ENCODE data around the gene DHRSX.
"Not testable (repeated sequence)": the region's sequence is repeated elsewhere in the genome, so short reads cannot be mapped to it uniquely, and the experiment has no call there.

Gene DHRSX

GRCh38 chrX:2521092-2521926, 20.5 kb upstream of the DHRSX start:
- FAIRE-seq (peak; percentile 93), DNase-seq (ENCODE audit: extremely low spot score, insufficient read length, low read depth) (no peak)

- no peak for DNase-seq (ENCODE audit: extremely low spot score, insufficient read length, low read depth)
Measured at GRCh38 chrX:2520539-2520938, 19.8 kb upstream of the DHRSX start.

GRCh38 chrX:2519638-2520037, 18.9 kb upstream of the DHRSX start:
- DNase-seq (ENCODE audit: extremely low spot score, insufficient read length, low read depth); FAIRE-seq: not testable (repeated sequence)

More at GRCh38 chrX:2520539-2520938, 19.8 kb upstream of the DHRSX start:
- no peak for FAIRE-seq

- DNase-seq (ENCODE audit: extremely low spot score, insufficient read length, low read depth): no peak
- FAIRE-seq: peak; percentile 44
Measured at GRCh38 chrX:2517055-2517454, 16.3 kb upstream of the DHRSX start.

GRCh38 chrX:2516623-2517022, 15.8 kb upstream of the DHRSX start:
- DNase-seq (ENCODE audit: extremely low spot score, insufficient read length, low read depth) (no peak), FAIRE-seq (peak; percentile 95)

- DNase-seq (ENCODE audit: extremely low spot score, insufficient read length, low read depth): no peak
- peak; percentile 72 for FAIRE-seq
Measured at GRCh38 chrX:2514131-2514530, 13.4 kb upstream of the DHRSX start.

DNA sequence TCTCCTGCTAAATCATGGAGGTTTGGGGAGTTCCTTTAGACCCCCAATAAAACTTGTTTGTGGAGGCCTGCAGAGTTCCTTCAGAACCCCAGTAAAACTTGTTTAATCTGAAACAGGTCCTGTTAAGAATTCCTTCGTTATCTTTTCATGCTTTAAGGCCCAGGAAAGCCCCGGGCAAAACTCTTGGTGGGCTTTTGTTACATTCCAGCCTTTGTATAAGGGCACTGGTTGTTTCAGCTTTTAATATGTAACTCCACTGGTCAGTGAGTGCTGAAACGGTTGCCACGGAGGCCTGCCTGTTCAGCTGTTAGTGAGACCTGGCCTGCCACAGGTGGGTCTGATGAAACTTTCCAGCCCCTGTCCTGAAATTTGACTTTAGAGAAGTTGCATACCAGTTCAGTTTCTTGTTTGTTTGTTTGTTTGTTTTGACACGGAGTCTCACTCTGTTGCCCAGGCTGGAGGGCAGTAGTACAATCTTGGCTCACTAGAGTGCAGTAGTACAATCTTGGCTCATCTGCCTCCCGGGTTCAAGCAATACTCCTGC, 12.4 kb upstream of the DHRSX start:
- DNase-seq (ENCODE audit: extremely low spot score, insufficient read length, low read depth): no peak
- peak; percentile 53 for FAIRE-seq

DNA sequence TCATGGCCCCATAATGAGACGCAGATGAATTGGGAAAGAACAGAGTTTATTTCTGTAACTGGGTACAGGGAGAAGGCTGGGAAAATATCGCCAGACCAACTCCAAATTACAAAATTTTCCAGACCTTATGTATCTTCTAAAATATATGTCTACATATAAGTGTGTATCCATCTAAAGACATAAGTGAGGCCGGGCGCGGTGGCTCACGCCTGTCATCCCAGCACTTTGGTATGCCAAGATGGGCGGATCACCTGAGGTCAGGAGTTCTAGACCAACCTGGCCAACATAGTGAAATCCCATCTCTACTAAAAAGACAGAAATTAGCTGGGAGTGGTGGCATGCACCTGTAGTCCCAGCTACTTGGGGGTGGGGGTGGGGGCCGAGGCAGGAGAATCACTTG, 11.7 kb upstream of the DHRSX start:
- FAIRE-seq (no peak), DNase-seq (ENCODE audit: extremely low spot score, insufficient read length, low read depth) (no peak)

DNA sequence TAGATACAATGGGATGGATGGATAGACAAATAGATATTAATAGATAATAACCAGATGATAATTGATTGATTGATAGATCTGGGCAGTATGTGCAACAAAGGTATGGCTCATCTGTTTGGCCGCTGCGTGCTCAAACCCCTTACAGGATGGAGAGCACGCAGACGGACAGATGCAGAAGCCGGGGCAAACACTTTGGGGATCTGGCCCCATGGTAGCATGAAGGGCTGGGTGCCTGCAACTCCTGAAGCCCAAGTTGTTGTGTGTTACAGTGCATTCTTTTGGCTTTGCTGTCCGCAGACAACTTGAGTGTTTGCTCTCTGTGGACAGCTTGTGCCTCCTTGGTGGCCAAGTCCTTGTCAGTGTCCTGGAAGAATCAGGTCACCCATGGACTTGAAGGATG, 10.6 kb upstream of the DHRSX start:
- FAIRE-seq: no peak
- no peak for DNase-seq (ENCODE audit: extremely low spot score, insufficient read length, low read depth)

- DNase-seq (ENCODE audit: extremely low spot score, insufficient read length, low read depth): no peak
- FAIRE-seq: no peak
Measured at GRCh38 chrX:2508648-2509335, 8.0 kb upstream of the DHRSX start.

DNA sequence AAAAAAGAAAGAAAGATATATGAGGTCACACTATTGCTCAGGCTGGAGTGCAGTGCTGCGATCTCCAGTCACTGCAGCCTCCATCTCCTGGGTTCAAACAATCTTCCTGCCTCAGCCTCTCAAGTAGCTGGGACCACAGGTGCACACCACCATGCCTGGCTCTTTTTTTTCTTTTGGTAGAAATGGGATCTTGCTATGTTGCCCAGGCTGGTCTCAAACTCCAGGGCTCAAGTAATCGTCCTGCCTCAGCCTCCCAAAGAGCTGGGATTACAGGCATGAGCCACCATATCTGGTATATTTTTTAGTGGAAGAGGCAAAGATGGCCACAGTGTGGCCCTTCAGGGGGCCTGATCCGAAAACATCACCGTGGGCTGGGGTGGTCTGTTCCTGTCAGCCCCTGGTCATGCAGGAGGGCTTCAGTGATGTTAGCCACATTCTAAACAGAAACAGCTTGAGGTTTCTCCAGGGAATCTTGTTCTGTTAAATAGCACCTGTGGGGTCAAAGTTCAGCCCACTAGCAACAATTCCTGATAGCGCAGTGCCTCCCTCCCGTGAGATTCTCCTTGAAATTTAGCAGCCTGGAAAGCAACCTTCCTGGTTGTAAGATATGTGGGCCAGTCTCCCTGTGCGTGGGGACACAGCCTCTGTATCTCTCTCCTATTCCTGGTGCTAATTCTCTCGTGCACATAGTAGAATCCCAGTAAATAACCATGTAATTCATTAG, 7.3 kb upstream of the DHRSX start:
- no peak for FAIRE-seq

DNA sequence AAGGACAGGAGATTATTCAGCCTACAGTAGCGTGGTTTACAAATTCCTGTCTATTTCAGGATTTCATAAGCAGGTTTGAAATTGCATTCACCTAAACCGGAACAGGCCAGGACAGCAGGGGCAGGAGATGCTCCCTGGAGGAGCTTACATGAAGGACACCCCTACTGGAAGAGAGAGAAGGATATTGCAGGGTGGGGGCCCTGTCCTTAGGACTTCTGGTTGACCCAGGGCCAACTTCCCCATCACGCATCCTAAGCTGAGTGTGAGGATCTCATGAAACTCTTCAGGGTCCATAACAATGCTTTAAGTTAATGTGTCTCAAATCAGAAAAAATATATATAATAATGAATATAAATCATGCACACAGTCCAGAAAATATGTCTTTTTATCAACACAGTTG, 6.4 kb upstream of the DHRSX start:
- DNase-seq (ENCODE audit: extremely low spot score, insufficient read length, low read depth): no peak
- FAIRE-seq: no peak

More for the DNA sequence above, 7.3 kb upstream of the DHRSX start:
- no peak for DNase-seq (ENCODE audit: extremely low spot score, insufficient read length, low read depth)

- DNase-seq (ENCODE audit: extremely low spot score, insufficient read length, low read depth); FAIRE-seq: not testable (repeated sequence)
Measured at GRCh38 chrX:2505341-2505740, 4.6 kb upstream of the DHRSX start.

DNA sequence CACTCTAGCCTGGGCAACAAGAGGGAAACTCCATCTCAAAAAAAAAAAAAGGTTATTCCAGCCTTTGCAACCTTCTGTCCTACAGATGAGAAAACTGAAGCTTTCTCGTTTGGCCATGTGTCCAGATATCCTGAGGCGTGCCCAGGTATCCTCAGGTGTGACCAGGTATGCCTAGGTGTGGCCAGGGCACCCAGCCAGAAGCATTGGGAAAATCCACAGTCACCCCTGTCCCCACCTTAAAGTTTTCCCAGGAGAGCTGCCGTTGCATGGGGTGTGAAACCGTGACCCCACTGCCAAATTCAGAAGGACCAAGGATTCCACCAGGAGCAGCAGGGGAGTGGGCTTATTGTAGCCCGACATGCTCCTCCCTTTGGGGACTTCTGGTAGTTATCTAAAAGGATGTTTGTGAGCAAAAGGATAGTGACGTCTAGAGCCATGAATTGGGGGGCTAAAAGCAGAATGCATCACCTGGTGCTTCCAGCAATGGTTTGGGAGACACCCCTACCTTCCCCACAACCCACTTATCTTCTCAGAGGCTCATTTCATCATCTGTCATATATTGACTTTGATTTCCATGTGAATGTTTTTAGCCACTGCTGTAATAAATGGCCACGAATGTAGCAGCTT, 4.0 kb upstream of the DHRSX start:
- no peak for DNase-seq (ENCODE audit: extremely low spot score, insufficient read length, low read depth)
- FAIRE-seq: no peak

- FAIRE-seq: no peak
- DNase-seq (ENCODE audit: extremely low spot score, insufficient read length, low read depth): no peak
Measured at GRCh38 chrX:2503591-2504500, 3.1 kb upstream of the DHRSX start.

- FAIRE-seq (no peak), DNase-seq (ENCODE audit: extremely low spot score, insufficient read length, low read depth) (no peak)
Measured at GRCh38 chrX:2502668-2503519, 2.1 kb upstream of the DHRSX start.

GRCh38 chrX:2502120-2502667, 1.4 kb upstream of the DHRSX start:
- no peak for DNase-seq (ENCODE audit: extremely low spot score, insufficient read length, low read depth)
- FAIRE-seq: no peak

DNA sequence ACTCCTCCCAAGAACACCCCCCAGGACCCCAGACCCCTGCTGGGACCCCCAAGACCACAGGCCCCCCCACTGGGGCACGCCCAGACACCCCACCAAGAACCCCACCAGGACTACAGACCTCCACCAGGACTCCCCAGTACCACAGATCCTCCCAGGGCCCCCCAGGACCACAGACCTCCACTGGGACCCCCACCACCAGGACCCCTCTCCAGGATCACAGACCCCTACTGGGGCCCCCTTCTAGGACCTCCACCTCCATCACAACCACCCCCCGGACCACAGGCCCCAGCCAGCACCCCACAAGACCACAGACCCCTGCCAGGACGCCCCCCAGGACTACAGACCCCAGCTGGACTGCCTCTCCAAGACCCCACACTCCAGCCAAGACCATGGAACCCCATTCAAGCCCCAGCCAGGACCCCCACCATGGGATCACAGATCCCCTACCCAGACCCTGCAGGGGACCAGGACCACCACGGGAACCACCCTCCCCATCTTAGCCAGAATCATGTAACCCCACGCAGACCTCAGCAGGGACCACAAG, 855 bp upstream of the DHRSX start:
- DNase-seq (ENCODE audit: extremely low spot score, insufficient read length, low read depth): no peak
- FAIRE-seq: no peak
